Left forelimb (tissue), 1 donor: ENCODE results near the gene SV2B.

Source experiments
- DNase-seq: peaks from one replicate; pipeline ENCODE4 v3.0.0-alpha.2; 2018; ENCODE audit warnings: low spot score

Gene SV2B

DNA sequence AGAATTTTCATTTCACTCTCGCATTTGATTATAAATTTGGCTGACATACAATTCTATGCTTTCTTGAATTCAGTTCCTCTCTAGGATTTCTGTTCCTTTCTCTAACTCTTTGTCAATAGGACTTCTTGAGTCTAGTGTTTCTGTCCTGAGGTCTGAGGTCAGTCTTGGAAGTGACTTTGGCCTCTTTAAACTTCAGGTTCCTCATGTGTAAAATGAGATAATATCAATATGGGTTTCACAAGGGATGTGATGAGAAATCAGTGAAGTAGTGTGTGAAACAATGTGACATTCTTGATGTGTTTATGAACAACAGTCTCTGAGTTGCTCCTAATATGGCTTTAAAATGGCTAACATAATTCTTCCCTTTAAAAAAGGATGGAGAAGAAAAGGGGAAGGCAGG is 92.2 kb downstream of the SV2B start:
- DNase-seq: no peak

DNA sequence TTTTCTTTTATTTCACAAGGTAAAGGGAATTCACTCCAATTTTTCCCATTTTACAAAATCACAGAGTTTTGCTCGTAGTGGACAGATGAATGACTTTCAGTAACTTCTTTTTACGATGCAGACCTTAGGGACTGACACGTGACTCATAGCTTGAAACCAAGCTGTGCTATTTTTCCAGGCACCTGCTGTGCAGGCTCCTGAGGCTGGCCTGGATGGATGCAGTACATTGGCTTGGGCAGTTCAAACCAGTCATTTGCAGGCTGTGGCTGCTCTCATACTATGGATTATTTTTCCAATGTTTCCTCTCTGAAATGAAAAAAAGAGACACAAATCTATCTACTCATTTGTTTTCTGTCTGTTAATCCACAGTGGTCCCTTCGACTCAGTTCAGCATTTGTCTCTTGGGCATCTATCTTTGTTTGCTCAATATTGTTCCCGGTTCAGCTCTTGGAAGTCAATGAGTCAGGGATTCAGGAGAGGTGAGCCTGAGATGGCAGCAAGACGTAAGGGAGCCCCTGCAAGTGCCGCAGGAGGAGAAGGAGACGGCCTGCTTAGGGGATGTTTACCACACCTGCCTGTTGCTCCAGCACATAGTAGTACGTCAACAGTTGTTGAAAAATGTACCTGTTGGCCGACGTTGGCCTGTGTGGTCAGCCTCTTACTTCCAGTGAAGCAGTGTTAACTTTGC is 92.8 kb downstream of the SV2B start:
- DNase-seq: no peak

DNA sequence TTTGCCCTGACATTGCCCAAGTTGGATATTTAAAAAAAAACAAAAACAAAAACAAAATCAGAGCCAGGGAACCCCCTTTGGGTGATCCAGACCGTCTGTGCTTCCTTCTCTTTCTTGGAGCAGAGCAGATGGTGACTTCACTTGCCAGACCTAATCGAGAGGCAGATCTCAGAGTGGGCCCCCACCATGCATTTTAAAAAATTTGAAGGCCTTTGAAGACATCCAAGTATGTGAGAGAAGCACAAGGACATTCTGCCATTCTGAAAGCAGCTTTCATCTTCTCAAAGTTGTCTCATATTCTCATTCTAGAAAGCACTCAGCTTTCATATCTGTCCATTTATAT is 93.3 kb downstream of the SV2B start:
- no peak for DNase-seq

DNA sequence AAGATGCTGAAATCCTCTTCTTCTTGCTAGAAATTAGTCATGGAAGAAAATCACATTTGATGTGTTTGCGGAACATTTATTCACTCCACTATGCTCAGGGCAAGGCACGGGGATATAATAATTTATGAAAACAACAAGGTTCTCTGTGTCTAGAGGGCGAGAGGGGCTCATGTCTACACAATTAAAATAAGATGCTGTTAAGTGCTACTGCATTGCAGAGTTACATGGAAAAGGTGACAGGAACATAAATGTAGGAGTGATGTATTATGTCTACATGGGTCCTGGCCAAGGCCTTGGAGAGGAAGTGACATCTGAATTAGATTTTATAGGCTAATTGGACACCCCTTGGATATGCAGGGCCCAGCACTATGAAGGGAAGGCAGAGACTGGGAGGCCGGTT is 96.1 kb downstream of the SV2B start:
- no peak for DNase-seq

DNA sequence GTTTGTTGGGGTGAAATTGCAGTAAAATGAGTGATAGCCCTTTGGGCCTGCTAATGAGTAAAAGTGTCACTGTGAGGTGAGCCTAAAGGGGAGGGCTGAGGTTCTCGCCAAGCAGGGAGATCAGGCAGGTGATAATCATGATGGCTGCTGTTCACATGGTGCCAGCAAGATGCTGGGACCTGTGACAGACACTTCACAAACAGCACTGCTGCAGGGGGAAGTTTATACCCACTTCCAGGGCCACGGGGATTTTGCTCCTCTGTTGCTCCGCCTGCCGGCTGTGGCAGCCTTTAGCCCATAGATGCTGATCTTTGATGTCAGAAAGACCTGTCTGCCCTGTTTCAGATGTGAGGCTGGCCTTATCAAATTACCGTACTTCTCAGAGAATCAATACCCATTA is 96.7 kb downstream of the SV2B start:
- DNase-seq: no peak

DNA sequence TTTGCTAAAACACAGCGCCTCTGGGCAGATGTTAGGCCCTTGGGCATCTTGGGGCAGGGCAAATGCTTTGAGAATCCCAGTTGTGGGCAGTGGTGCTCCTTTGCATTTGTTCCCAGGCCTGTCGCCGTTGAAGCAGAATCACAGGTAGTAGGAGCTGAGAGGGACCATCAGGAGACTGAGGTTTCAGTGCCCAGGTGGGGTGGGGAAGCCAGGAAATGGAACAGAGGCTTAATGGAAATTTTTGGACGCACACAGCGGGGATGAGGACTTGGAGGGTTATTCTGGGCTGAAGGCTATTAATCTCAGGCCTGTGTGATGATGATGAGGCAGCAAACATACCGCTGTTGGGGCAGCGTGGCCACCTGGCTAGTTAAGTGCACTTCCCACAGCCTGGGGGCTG is 99.5 kb downstream of the SV2B start:
- DNase-seq: no peak

DNA sequence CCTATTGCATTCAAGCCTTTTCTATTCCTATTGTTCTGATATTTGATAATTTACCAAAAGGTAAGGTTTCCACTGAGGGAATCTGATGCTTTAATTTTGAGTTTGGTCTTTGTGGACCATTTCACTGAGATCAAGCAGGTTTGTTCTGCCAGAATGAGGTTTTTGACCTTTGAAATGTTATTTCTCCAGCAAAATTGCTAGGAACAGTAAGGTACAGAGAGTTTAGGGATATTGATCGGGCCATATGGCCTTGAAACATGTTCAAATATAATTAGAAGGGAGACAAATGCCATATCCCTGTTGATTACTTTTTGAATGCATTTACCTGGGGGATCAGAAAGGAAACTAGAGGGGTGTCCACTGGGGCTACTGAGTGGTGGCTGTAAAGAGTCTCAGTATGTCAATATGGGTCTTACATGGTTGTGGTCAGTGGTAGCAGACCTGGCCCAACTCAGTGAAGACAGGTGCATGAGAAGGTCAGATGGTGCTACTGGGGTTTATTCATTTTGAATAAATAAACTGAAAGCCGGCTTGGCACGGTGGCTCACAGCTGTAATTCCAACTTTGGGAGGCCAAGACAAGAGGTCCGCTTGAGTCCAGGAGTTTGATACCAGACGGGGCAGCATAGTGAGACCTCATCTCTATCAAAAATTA is 100.2 kb downstream of the SV2B start:
- DNase-seq: no peak

DNA sequence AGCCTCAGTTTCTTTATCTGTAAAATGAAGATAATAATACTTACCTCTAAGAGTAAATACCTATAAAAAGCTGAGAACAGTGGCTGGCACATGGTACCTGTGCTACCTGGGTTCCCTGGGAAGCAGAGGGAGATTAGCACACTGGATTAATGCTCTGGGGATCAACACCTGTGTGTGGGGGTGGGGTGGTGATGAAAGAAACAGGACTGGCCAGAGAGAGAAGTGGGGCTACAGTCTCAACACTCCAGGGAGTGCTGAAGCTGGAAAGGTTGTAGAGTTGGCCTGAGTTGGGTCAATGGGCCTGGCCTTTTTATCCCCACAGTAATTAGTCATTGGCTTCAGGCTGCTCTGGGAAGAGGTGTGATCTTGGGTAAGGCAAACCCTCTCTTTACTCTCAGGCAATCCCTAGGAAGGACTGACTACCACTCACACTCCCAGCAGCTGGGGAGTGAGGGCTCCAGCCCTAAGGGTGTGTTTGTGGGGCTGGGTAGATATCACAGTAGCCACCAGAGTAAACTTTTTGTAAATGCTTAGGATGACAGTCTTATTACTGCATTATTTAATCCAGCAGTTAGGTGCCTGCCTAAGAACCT is 102.5 kb downstream of the SV2B start:
- no peak for DNase-seq

DNA sequence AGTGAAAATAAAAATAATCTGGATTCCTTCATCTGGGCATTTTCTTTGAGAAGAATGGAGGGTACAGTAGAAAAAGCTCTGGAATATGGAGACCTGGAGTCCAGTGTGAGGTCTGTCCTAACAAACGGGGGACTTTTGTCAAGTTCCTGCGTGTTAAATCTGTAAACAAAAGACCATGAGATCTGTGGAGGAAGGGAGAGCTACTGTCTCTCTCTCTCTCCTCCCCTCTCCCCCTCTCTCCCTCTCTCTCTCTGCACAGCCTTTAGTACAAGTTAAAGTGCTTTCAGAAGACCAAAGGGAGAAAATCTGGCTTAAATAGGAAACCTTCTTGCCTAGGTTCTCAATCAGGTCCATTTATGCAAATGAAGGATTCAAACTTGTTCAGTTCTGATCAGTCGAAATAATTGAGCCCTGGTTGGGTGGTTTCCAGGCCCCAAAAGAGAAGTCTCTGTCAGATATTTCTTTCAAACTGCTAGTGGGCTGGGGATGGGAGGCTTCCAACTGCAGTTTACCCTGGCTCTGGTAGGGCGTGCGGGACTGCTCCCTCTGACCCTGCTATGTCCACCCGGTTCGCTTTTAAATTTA is 103.7 kb downstream of the SV2B start:
- DNase-seq: no peak

DNA sequence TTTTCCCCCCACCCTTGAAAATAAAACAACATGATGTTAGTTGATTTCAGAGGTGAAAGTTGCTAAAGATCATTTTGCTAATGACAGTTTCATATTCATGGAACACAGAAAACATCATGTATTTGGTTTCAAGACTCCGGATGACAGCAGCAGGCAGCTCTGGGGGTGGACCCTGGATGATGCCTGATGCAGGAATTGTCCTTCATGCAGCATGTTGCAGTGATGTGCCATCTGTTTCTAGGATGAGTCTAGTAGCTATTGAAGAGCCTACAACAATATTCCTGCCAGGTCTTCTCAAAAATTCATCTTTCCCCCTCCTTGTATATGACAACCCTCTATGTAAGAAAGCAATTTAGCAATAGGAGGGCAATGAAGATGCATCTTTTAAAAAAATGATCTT is 108.3 kb downstream of the SV2B start:
- no peak for DNase-seq

DNA sequence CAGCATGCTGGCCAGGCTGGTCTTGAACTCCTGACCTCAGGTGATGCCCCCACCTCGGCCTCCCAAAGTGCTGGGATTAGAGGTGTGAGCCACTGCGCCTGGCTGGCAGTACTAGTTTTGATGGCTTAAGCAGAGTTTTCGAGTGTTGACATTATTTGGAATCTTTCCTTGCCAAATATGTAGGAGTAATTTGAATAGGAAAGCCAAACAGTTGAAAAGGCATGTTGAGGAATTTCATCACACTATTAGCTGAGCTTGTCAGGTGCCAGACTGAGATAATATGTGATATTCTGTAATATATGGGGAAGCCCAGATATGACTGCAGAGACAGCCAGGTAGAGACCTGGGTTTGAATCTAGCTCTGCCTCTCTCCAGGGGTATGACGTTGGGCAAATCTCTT is 109.3 kb downstream of the SV2B start:
- no peak for DNase-seq

DNA sequence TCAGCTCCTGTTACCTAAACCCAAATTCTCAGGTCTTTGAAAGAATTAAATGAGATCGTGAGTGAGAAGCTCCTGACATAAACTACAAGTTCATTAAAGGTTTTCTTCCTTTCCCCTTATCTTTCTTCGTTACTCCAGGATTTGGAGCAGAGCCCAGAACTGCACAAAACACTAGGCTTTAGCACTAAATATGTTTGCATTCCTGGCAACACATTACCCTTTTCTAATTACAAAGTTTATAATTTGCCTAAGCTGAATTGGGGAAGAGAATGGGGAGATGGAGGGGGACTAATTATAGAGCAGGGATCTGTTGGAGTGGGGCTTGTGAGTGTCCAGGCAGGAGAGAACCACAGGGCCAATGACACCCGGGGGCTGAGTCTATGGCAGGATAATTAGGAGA is 109.7 kb downstream of the SV2B start:
- no peak for DNase-seq

DNA sequence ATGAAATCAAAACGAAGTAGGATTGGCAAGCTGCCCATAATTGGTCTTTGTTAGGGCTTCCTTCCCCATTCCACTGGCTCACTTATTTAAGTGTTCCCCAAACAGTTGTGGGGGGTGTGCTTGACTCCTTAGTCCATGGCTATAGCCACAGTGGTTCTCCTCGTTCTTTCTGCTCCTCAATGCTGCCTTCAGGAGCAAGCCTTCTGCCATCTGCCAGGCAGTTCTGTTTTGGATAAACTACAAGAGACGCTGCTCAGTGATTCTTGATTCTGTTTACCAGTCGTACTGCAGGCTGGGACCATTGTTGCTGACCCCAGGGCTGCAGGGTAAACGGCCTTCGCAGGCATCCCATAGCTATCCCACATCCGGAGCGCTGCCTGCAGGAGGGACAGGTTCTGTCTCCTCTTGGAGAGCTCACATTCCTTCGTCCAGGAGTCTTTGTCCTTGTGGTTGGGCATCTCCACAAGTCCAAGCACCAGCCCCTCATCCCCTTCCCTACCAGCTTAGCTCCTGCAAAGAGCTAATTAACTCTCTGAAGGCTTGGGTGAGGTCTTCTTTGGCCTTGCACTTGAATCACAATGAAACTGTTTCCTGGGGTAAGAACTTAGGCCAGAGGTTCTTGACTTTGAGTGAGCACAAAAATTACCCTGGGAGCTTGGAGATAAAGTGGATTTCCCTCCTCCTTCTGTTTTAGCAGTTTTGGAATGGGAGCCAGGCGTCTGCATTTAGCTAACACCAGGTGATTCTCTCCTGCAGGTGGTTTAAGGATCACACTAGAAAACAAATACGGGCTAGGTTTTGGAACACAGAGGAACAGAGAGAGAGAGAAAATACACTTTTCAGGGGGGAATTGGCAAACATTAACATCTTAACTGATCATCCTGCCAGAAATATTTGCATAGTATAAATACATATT is 114.9 kb downstream of the SV2B start:
- DNase-seq: no peak

DNA sequence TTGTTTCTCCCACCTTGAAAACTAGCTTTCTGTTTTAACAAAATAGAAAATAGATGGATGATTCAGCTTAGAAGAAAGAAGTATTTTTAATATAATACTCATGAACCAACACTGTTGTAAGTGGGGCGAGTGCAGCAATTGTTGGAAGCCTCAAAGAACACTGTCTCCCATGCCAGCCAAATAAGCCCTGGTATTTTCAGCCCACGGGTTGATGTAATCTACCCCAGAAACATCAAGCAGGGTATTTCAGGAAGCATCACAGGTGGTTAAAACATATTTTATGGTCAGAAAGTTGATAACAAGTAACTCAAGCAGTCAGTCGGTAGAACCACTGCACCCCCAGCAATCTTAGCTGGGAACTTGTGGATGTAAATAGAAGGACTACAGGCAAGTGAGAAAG is 115.9 kb downstream of the SV2B start:
- no peak for DNase-seq

DNA sequence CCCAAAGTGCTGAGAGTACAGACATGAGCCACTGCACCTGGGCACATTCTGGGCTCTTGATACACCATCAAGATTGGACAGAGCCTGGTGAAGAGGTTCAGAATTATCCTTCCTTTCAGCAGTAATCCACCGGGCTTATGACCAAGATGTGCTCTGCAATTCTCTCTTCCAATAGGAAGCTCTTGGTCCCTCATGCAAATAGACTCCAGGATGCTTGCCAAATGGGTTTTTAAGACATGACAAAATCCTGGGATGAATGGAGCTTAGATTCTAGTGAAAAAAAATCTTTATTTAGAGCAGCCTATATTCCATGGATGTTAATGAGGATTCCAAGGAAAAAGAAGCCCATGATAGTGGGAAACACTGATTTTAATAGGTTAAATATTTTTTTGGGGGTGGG is 119.1 kb downstream of the SV2B start:
- no peak for DNase-seq

DNA sequence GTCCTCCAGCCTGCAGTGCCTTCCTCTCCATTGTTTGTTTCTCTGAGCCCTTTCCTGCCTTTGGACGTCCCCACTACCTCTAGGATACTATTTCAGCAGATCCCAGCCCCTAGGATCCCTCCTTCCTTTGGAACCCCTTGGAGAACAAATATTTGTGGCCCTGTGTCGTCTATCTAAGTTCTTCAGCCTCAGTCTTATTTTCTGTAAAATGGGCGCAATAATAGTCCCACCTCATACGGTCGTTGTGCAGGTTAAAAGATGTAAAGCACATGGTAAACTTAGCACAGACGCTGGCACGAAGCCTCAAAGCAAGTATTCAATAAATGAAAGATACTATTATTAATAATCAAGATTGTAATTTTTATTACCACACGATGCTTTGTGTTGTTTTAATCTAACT is 122.0 kb downstream of the SV2B start:
- no peak for DNase-seq

DNA sequence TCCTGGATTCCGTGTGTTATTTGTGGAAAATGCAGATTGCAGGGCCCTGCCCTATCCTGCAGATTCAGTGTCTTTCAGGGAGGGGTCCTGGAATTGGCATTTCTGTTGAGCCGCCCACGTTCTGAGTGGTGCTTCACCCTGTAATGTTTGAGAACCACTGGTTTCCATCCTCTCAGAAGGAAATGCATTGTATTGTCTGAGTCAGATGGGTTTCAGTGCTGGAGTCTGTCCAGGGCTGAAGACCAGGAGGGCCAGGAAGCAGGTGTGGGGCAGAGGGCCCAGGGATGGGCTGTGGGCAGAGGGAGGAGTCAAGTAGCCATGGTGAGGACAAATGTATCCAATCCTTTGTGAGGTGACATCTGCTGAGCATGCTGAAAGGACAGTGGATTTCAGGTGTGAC is 123.8 kb downstream of the SV2B start:
- DNase-seq: no peak

DNA sequence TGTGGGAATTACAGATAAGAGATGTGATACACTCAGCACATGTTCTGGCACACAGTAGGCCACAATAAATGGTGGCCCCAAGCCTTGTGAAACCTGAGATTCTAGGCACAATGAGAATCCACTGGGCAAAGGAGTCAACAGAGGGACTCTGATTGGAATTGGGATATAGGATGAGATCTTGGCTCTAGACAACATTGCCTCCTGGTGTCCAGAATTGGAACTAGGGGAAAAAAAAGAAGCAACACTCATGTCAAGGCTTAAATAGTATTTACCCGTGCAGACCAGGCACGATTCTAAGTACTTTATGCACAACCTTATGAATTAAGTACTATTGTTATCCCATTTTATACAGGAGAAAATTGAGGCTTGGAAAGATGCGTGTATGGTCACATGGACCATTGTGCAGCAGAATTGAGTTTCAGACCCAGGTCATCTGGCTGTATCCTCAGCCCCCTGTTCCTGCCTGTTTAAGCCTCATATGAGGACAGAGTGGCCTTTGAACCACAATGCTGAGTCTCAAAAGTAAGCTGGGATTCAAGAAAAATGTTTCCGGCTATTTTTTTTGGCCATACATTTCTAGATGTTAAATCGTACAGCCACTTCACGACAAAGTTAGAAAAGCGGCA is 124.8 kb downstream of the SV2B start:
- no peak for DNase-seq

DNA sequence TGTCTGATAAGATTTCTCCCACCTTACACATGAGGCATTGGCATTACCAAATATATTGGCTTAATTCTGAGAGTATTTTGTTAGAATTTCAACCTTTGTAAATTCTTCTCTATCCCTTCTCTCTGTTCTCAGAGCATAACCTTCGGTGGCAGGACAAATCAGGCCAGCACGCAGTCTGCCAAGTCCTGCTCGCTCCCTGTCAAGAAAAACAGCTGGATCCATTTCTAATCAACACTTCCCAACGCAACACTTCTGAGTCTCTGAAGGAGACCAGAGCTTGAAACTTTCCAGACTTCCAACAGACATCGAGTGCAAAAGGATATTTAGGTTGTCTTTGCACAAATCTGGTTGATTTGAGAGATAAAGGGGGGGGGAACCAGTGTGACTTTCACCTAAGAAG is 125.7 kb downstream of the SV2B start:
- no peak for DNase-seq

DNA sequence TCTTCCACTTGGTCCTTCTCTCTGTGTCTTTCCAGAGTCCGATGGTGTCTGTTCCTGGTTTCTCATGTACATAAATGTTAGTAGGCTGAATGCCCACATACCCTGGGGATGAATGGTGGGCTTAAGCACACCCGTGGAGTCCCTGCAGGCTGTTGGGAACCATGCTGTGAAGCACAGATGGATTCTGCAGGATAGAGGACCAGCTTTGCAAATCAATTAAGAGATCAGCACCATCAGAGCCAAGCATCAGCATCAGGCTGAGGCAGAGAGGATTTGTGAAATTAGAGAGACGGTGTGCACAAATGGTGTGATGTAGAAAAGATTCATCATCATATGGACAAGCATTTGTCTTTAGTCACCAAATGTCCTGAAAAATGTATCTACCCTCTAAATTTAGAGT is 127.1 kb downstream of the SV2B start:
- DNase-seq: no peak

DNA sequence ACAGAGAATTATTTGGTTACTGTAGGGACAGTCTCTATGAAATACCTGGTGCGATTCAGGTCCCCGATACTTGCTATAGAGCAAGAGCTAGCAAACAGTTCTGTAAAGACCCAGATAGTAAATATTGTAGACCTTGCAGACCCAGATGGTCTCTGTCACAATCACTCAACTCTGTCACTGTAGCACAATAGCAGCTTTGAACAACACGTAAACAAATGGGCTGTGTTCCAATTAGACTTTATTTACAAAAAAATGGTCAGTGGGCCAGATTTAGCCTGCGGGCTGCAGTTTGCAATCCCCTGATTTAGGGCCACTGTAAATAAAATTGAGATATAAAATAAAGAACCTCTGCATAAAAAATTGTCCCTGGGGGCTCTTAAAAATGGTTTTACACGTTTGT is 127.7 kb downstream of the SV2B start:
- no peak for DNase-seq

DNA sequence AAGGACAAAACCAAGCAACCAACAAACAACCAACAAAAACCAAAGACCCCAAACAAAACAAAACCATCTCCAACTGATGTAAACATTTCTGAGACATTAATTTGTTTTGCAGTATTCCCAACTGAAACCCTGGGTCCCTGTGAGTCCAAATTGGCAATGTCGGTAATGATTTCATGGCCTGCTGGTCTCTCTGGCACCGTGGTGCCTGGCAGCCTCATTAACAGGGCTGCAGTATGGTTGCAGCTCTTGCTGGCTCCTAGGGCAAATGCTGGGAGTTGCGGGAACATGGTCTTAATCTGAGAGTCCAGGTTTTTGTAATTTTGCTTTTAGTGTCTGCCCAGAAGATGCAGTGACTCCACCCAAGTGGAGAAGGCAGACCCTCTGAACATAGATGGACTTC is 128.3 kb downstream of the SV2B start:
- DNase-seq: no peak
